Large intestine (tissue), 3 donors: ENCODE measurements around the gene HMX2. TPM values are rescaled to one million over a fixed set of nuclear protein-coding genes. Genes with fewer than 3 reads are reported as not detected.

Experiments
- DNase-seq, 2 donors: peaks; one replicate each; pipeline versions ENCODE4 v3.0.0 to v3.0.0-alpha.2; 2013
- H3K27ac ChIP-seq: one replicate; pipeline ENCODE4 v1.5.1; 2013; ENCODE audit warnings: low read length
- H3K27me3 ChIP-seq: 2 replicates; pipeline ENCODE4 v1.6.1; 2013; ENCODE audit warnings: low read length; ENCODE audit not compliant: control insufficient read depth, insufficient read depth
- H3K36me3 ChIP-seq: 2 replicates; pipeline ENCODE4 v1.6.1; 2013; ENCODE audit warnings: low read length; ENCODE audit not compliant: control insufficient read depth, insufficient read depth
- H3K4me1 ChIP-seq: one replicate; pipeline ENCODE4 v1.6.1; 2013; ENCODE audit warnings: low read length; ENCODE audit not compliant: control insufficient read depth, insufficient read depth
- H3K4me3 ChIP-seq: one replicate; pipeline ENCODE4 v1.5.1; 2013; ENCODE audit warnings: low read length
- H3K9me3 ChIP-seq: one replicate; pipeline ENCODE4 v1.6.1; 2013; ENCODE audit warnings: mild to moderate bottlenecking, low read depth, low read length, moderate library complexity; ENCODE audit not compliant: control insufficient read depth
- WGBS: methylation state at CpG from one replicate; pipeline ENCODE4 v1.1.5; 2013; ENCODE audit warnings: low lambda C conversion rate; ENCODE audit not compliant: insufficient coverage; 5-methylcytosine and 5-hydroxymethylcytosine counted together
- polyA plus RNA-seq: library from polyadenylated mRNA; unstranded; fragments of 120-200 nt; gene quantifications from one replicate; pipeline ENCODE4 v1.2.1, GENCODE V29; 2013

The HMX2 gene
- polyA plus RNA-seq, 1 donor: 1.1 TPM

DNA sequence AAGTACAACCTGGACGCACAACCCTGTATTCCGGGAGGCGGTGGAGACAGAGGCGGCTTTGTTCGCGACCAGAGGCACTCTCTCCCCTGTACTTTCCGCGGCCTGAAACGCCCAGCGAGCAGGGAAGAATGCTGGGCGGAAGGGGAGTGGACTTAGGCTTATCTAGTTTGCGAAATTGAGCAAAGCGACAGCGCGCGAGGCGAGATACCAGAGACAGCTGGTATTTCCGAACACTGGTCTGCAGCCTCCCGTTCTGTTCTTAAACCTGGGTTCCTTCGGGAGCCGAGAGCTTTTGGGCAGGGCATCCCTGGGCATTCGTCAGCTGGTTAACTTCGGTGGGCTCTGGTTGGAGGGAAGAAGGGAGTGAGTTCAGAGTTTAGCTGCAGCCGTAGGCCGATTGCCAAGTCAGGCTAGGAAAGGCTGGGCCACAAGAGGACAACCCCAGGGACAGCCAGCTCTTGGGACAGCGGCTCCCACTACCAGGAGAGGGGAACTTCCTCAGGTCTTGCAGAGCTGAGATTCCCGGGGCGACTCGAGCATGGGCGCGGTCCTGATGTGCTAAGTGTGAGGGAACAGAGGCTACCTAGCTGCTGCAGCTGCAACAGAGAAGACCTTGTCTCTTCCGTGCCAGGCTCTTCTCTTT, 8.3 kb upstream of the HMX2 start:
- Histone ChIP-seq H3K9me3 (peaks cover 17% of the 10 kb centered on the region), H3K27me3 (peaks cover 99% of the 10 kb centered on the region), H3K4me3 (no peak overlapping the region), H3K36me3 (no peaks in the 10 kb centered on the region), H3K27ac (no peak overlapping the region), H3K4me1 (peaks cover 6% of the 10 kb centered on the region)
- no CpG with 5 or more reads among the region's 32 CpGs for WGBS
- peak; percentile 53 to 73 for DNase-seq

DNA sequence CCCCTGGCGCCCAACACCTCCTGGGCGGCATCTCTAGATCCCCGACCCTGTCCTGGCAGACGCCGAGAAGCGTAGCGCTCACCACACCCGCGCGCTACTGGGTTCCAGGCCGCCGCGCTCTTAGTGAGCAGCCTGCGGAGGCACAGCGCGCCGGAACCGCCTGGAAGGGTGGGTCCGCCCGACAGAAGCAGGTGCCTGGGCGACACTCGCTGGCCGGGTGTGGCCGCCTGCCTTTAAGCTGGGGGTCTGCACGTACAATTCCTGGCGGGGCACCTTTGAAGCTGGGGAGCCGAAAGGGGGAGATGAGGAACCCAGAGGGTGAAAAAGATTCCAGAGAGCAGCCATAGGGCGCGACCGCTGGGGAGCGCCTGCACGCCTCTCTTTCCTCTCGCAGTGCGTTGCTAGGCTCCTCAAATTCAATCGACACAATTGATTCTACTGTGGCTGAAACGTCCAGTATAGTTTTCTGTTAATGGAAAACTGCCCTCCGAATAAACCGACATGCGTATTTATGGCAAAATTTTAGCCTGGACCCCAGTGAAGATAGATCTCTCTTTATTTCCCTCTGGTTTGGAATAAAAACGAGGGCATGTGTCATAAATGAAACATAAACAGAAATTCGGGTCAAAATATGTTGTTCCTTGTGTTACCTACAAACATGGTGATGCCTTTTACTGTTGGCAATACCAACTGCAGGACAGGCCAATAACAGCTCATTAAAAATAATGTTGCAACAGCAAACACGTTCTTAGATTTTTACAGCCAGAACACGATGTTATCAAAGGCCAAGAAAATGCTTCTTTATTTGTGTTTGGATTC, 7.6 kb upstream of the HMX2 start:
- no peak overlapping the region for H3K27ac ChIP-seq
- no peaks in the 10 kb centered on the region for H3K36me3 ChIP-seq
- no peak overlapping the region for H3K4me3 ChIP-seq
- DNase-seq: no peak
- H3K9me3 ChIP-seq: peaks cover 14% of the 10 kb centered on the region
- peaks cover 99% of the 10 kb centered on the region for H3K27me3 ChIP-seq
- peaks cover 5% of the 10 kb centered on the region for H3K4me1 ChIP-seq
- WGBS: no CpG with 5 or more reads among the region's 43 CpGs

DNA sequence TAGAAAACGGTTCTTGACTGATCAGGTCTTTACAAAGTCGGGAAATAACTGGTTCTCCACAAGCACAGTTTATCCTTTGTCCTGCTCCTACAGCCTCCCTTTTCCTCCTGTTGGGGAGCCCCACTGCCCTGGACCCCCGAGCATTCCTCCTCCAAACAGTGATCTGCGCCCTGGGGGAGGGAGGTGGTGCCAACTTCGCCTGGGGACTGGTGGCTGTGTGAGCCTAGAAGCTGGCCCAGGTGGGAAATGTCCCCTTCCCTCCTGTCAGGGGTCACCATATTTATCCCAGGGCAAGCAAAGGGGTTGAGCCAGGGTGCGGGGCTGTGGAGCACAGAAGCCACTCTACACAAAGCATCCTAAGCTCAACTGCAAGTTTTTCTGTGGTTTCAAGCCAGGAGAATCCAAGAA, 6.9 kb upstream of the HMX2 start:
- no peaks in the 10 kb centered on the region for H3K36me3 ChIP-seq
- WGBS: no CpG with 5 or more reads among the region's 6 CpGs
- no peak for DNase-seq
- H3K9me3 ChIP-seq: peaks cover 12% of the 10 kb centered on the region
- peaks cover 3% of the 10 kb centered on the region for H3K4me1 ChIP-seq
- H3K4me3 ChIP-seq: no peak overlapping the region
- no peak overlapping the region for H3K27ac ChIP-seq
- H3K27me3 ChIP-seq: peaks cover 99% of the 10 kb centered on the region

DNA sequence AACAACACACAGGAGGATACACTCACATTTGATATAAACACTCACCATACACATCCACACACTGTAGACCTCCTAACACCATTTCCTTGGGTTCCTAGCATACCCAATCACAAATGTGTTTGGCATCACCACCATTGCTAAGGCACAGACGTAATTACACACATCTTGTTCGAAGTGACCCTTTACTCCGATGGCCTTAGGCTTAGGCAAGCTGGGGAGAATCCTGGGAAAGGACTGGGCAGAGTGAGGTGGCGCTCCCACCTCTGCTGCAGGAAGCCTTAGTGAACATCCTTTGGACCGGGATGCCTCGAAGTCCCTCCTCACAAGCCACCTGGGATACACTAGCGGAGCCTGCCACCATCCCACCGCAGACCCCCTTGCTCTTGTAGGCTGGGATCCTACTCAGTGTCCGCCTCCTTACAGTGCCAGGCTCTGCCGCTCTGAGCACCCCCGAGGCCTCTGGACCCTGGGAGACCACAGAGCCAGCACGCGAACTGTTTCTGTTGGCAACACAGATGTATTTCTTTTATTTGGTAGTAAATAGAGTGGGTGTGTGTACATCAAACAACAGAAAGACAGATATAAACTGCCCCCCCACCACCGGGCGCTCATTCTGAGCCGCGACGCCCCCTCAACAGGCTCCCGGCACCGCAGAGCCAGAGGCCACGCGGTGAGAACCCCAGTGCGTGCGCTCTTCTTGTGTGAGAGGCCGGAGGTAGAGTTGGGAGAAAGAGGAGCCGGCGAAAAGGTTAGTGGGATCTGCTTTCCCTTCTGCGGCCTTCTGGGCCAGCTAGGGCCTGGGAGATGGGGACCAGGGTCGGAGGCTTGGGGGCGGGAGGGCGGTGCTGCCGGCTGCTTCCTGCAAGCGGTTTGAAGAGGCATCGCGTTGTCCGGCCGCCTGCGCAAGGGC, 5.9 kb upstream of the HMX2 start:
- DNase-seq: no peak
- Histone ChIP-seq H3K27me3 (peaks cover 100% of the 10 kb centered on the region), H3K27ac (no peak overlapping the region), H3K4me3 (no peak overlapping the region), H3K36me3 (no peaks in the 10 kb centered on the region), H3K9me3 (peaks cover 12% of the 10 kb centered on the region), H3K4me1 (peaks cover 3% of the 10 kb centered on the region)
- WGBS: no CpG with 5 or more reads among the region's 38 CpGs

DNA sequence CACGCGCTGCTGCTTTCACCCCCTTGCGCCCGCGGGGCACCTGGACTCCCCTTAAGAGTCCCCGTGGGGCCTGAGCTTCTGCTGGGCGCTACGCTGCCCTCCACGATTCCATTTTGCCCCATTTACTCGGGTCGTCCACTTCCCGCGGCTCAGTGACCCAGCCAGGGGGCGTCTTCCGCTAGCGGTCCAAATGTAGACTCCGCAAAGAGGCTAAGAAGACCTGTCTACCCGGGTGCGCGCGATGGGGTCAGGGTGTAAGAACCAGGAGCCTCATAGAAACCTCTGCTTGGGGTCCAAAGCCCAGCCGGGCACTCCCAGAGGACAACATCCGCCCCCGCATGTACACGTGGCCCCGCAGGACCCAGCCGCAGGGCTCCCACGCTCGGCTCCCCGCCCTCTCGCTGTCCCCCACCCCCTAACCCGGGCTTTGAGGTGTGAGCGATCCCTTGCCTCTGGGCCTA, 5.2 kb upstream of the HMX2 start:
- Histone ChIP-seq H3K27me3 (peaks cover 100% of the 10 kb centered on the region), H3K36me3 (no peaks in the 10 kb centered on the region), H3K27ac (no peak overlapping the region), H3K9me3 (peaks cover 13% of the 10 kb centered on the region), H3K4me3 (no peak overlapping the region), H3K4me1 (peaks cover 3% of the 10 kb centered on the region)
- WGBS: no CpG with 5 or more reads among the region's 33 CpGs
- no peak for DNase-seq

DNA sequence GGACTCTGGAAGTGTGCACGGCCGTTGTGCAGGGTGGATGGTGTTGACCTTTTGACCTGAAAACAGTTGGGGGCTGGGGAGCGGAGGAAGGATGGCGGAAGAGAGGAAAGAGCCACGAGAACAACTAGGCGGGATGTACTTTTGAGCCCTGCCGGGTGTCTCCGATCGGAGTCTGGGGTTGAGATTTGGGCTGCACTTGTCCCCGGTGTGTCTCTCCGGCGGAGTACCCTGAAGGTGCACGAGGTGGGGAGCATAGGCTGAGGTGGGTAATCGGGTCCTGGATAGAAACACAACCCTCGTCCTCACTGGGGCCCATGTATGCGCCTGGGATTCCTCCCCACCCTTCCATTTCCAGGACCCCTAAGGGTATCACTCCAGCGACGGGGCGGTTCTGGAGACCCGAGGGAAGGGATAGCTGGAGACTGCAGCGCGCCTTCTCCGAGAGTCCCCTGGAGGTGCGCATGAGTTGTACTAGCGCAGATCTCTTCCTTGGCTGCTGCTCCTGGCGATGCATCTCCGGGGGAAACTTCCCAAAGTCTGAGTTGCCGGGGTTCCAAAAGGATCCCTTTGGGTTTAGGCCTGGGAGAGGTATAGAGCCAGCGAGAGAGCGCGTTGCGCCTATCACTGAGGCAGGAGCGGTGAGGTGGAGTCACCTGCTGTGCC, 4.6 kb upstream of the HMX2 start:
- Histone ChIP-seq H3K9me3 (peaks cover 15% of the 10 kb centered on the region), H3K4me3 (no peak overlapping the region), H3K27me3 (peaks cover 100% of the 10 kb centered on the region), H3K36me3 (no peaks in the 10 kb centered on the region), H3K27ac (no peak overlapping the region), H3K4me1 (peaks cover 3% of the 10 kb centered on the region)
- WGBS: no CpG with 5 or more reads among the region's 33 CpGs
- DNase-seq: no peak

DNA sequence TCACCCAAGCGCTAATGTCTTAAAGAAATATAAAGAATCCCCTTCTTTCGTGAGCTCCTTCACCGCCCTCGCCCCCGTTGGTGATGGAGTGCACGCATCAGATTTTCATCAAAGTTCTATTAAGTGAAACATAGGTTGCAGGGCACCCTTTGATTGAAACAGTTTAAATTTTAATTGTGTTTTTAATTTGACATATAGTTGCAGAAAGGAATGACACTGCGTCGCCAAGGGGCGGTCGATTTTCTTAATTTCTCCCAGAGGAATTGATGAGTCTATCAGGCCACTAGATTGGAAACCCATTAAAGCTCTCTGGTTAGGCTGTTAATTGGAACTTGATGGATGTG, 4.1 kb upstream of the HMX2 start:
- H3K27ac ChIP-seq: no peak overlapping the region
- H3K4me3 ChIP-seq: no peak overlapping the region
- H3K36me3 ChIP-seq: no peaks in the 10 kb centered on the region
- DNase-seq: no peak
- H3K4me1 ChIP-seq: peaks cover 3% of the 10 kb centered on the region
- peaks cover 100% of the 10 kb centered on the region for H3K27me3 ChIP-seq
- peaks cover 15% of the 10 kb centered on the region for H3K9me3 ChIP-seq
- no CpG with 5 or more reads among the region's 10 CpGs for WGBS

DNA sequence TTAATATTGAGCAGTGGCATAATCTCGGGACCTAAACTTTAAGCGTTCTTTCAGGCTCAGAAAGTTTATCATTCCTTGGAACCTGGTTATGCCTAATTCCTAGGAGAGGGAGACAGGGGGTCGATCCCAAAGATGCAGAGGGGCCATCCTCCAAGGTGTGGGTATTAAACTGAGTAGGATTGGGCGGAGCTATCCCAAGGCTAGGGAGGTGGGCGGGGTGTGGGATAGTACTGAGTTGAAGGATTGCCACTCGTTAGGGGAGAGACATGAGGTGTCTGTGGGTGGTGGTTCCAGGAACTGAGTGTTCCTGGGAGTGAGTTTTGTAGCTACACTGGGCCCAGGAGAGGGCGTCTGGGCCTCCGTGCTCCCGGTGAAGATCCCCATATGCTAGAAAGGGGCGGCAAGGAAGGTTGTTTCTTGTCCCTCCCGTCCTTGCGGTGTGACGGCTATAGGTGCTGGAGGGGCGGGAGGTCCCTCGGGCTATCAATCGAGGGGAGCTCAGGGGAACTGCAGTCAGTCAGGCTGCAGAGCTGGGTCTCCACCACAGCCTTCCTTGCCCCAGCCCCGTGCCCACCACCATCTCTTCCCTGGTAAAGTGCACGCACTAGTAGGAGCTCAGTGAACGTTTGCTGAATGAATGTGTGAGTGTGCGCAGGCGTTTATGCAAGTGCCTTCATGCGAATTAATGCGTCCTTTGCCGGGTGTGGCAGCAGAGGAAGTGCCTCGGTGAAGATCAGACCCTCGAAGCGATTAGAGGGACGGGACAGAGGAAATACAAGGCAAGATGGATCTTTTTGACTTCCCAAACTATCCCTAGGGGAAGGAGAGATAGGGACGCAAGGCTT, 3.0 kb upstream of the HMX2 start:
- peaks cover 15% of the 10 kb centered on the region for H3K9me3 ChIP-seq
- no peak overlapping the region for H3K4me3 ChIP-seq
- H3K4me1 ChIP-seq: no peaks in the 10 kb centered on the region
- no CpG with 5 or more reads among the region's 29 CpGs for WGBS
- no peaks in the 10 kb centered on the region for H3K36me3 ChIP-seq
- DNase-seq: peak in 1 of 2 donors; percentile 2
- peaks cover 100% of the 10 kb centered on the region for H3K27me3 ChIP-seq
- H3K27ac ChIP-seq: no peak overlapping the region

DNA sequence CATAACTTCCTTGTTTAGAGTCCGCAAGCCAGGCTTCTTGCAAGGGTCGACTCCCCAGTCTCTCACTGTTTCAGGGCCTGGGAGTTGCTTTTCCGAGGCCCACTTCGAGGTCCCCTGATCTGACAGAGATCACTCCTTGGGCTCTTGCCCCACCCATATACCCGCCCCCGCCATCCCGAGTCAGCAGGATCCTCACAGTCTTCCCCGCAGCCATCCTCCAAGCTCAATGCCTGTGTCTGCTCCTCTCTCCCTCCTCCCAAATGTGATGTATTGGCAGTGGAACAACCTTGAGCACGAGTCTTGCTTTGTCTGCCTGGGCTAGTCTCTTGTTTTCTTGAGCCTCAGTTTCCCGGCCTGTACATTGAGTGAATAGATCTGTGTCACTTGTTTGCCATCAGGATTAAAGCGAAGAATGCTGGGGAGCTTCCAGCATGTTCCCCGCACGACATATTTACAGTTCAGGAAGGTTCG, 2.4 kb upstream of the HMX2 start:
- no peaks in the 10 kb centered on the region for H3K36me3 ChIP-seq
- peaks cover 11% of the 10 kb centered on the region for H3K9me3 ChIP-seq
- DNase-seq: peak in 1 of 2 donors; percentile 3
- H3K27ac ChIP-seq: no peak overlapping the region
- no peak overlapping the region for H3K4me3 ChIP-seq
- H3K4me1 ChIP-seq: peaks cover 1% of the 10 kb centered on the region
- no CpG with 5 or more reads among the region's 14 CpGs for WGBS
- H3K27me3 ChIP-seq: peaks cover 100% of the 10 kb centered on the region
